HepG2 (cell line): ENCODE measurements around the gene LOXL3. TPM values are rescaled to one million over a fixed set of nuclear protein-coding genes. Genes with fewer than 3 reads are reported as not detected.
A peak's percentile ranks its signal among the peaks of the same experiment; 100 is the strongest.

ENCODE experiments used
- POLR2A ChIP-seq, 2 experiments: IDR thresholded peaks; 2 replicates each; pipeline ENCODE4 v1.6.1; 2011; ENCODE audit warnings: low read depth in 2 of 2, low read length in 2 of 2, mild to moderate bottlenecking in 1 of 2, moderate library complexity in 1 of 2; ENCODE audit not compliant: insufficient read depth in 1 of 2
- RNF219 ChIP-seq: sonication (generic); formaldehyde crosslinking; IDR thresholded peaks from 2 replicates; pipeline ENCODE4 v1.5.0; 2020; ENCODE audit warnings: mild to moderate bottlenecking, missing genetic modification reagents
- ZFAT ChIP-seq: sonication (generic); formaldehyde crosslinking; conservative IDR thresholded peaks from 2 replicates; pipeline ENCODE4 v1.8.1; 2023; ENCODE audit warnings: missing genetic modification reagents, inconsistent platforms
- ZNF136 ChIP-seq: sonication (generic); formaldehyde crosslinking; IDR thresholded peaks from 2 replicates; pipeline ENCODE4 v1.8.1; 2022; ENCODE audit warnings: low read depth, mild to moderate bottlenecking, moderate library complexity, missing genetic modification reagents
- ZNF230 ChIP-seq: sonication (generic); formaldehyde crosslinking; IDR thresholded peaks from 2 replicates; pipeline ENCODE4 v1.4.0; 2020; ENCODE audit warnings: mild to moderate bottlenecking, missing genetic modification reagents
- polyA plus RNA-seq, 8 experiments: library from polyadenylated mRNA; depleted of rRNA in 3 of 8; stranded (reverse) in 7 of 8; unstranded in 1 of 8; fragments of >200 nt; fragmentation: Illumina TruSeq in 4 of 8; extraction: Trizol in 4 of 8; gene quantifications; 2 replicates each; pipeline versions ENCODE4 v1.2.1 to v1.2.3, GENCODE V29; 2011 to 2016; ENCODE audit warnings: low read depth in 4 of 8, missing spikeins in 1 of 8, mixed read lengths in 1 of 8; ENCODE audit not compliant: insufficient read depth in 1 of 8
- total RNA-seq, 5 experiments: library from RNA; depleted of rRNA; stranded (reverse); fragments of >200 nt; fragmentation: Illumina TruSeq; extraction: Trizol; gene quantifications; 2 replicates each; pipeline ENCODE4 v1.2.3, GENCODE V29; 2016; ENCODE audit warnings: low read depth in 1 of 5
- TF ChIP-seq, protein P1 (sequence below): sonication (generic); formaldehyde crosslinking; IDR thresholded peaks from 2 replicates; pipeline ENCODE4 v1.5.0; 2020; ENCODE audit warnings: mild to moderate bottlenecking, missing genetic modification reagents
- TF ChIP-seq, protein P2 (sequence below): sonication (generic); formaldehyde crosslinking; IDR thresholded peaks from 2 replicates; pipeline ENCODE4 v1.9.0; 2022; ENCODE audit warnings: low read depth, missing genetic modification reagents
- TF ChIP-seq, protein P3 (sequence below): sonication (generic); formaldehyde crosslinking; IDR thresholded peaks from 2 replicates; pipeline ENCODE4 v1.4.0; 2020; ENCODE audit warnings: missing genetic modification reagents
- TF ChIP-seq, protein P4 (sequence below): sonication (generic); formaldehyde crosslinking; IDR thresholded peaks from 2 replicates; pipeline ENCODE4 v1.5.0; 2020; ENCODE audit warnings: missing genetic modification reagents
- TF ChIP-seq, protein P5 (sequence below): sonication (generic); formaldehyde crosslinking; IDR thresholded peaks from 2 replicates; pipeline ENCODE4 v1.4.0; 2020; ENCODE audit warnings: missing genetic modification reagents

Gene LOXL3
- total and polyA plus RNA-seq, 2 of the 13 experiments (the other 11 are each of a cell fraction or from before 2014, with no cell fraction given), result 0.55 to 6.5 TPM

DNA sequence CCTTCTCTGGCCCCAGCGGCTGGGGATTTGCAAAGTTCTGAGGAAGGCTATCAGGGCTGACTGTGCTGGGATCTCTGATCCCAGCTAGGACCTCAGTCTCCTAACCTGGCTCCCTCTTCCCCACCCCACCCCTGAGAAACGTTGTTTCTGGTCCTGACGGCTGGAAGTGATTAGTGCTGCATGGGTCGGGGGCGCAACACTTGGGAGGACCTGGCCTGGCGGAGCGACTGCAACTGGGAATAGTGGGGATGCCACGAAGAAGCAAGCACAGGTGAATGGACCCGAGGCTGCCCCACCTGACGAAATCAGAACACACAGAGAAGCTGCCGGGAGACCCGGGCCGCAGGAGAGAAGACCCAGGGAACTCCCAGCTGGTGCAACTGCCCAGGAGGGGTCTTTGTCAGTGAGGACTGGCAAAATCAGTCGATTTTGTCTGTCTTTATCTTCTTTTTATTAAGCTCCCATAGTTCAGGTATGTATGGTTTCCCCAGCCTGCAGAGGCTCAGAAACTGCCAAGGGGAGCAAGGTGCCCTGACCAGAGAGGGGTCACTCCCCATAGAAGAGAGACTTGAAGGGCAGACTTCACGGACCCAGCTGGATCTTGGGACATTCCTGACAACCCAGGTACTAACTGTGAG is 53.7 kb downstream of the LOXL3 start (continued):
- TF ChIP-seq, protein P1, sequence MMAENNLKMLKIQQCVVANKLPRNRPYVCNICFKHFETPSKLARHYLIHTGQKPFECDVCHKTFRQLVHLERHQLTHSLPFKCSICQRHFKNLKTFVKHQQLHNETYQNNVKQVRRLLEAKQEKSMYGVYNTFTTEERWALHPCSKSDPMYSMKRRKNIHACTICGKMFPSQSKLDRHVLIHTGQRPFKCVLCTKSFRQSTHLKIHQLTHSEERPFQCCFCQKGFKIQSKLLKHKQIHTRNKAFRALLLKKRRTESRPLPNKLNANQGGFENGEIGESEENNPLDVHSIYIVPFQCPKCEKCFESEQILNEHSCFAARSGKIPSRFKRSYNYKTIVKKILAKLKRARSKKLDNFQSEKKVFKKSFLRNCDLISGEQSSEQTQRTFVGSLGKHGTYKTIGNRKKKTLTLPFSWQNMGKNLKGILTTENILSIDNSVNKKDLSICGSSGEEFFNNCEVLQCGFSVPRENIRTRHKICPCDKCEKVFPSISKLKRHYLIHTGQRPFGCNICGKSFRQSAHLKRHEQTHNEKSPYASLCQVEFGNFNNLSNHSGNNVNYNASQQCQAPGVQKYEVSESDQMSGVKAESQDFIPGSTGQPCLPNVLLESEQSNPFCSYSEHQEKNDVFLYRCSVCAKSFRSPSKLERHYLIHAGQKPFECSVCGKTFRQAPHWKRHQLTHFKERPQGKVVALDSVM (CRISPR knock-in tag), result no peak
- TF ChIP-seq ZNF230 (CRISPR knock-in tag), result 0 out of 2 replicates have a peak, but pooled peaks have one; percentile 0
- TF ChIP-seq, protein P2, sequence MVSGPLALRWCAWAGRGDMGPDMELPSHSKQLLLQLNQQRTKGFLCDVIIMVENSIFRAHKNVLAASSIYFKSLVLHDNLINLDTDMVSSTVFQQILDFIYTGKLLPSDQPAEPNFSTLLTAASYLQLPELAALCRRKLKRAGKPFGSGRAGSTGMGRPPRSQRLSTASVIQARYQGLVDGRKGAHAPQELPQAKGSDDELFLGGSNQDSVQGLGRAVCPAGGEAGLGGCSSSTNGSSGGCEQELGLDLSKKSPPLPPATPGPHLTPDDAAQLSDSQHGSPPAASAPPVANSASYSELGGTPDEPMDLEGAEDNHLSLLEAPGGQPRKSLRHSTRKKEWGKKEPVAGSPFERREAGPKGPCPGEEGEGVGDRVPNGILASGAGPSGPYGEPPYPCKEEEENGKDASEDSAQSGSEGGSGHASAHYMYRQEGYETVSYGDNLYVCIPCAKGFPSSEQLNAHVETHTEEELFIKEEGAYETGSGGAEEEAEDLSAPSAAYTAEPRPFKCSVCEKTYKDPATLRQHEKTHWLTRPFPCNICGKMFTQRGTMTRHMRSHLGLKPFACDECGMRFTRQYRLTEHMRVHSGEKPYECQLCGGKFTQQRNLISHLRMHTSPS (CRISPR knock-in tag), result no peak
- no peak for TF ChIP-seq ZNF136
- 0 out of 2 replicates have a peak, but pooled peaks have one; percentile 22 for TF ChIP-seq ZFAT (CRISPR knock-in tag)
- TF ChIP-seq, protein P3, sequence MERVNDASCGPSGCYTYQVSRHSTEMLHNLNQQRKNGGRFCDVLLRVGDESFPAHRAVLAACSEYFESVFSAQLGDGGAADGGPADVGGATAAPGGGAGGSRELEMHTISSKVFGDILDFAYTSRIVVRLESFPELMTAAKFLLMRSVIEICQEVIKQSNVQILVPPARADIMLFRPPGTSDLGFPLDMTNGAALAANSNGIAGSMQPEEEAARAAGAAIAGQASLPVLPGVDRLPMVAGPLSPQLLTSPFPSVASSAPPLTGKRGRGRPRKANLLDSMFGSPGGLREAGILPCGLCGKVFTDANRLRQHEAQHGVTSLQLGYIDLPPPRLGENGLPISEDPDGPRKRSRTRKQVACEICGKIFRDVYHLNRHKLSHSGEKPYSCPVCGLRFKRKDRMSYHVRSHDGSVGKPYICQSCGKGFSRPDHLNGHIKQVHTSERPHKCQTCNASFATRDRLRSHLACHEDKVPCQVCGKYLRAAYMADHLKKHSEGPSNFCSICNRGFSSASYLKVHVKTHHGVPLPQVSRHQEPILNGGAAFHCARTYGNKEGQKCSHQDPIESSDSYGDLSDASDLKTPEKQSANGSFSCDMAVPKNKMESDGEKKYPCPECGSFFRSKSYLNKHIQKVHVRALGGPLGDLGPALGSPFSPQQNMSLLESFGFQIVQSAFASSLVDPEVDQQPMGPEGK, result no peak
- peak in 1 of 2 experiments; percentile 40; a peak in 1 of 4 replicates for TF ChIP-seq POLR2A (IDR thresholded peaks at IDR 0.05; ENCODE audit: insufficient read depth in 1 of 2, low read depth in 2 of 2, low read length in 2 of 2)
- TF ChIP-seq, protein P4, sequence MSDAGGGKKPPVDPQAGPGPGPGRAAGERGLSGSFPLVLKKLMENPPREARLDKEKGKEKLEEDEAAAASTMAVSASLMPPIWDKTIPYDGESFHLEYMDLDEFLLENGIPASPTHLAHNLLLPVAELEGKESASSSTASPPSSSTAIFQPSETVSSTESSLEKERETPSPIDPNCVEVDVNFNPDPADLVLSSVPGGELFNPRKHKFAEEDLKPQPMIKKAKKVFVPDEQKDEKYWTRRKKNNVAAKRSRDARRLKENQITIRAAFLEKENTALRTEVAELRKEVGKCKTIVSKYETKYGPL, result no peak
- TF ChIP-seq, protein P5, sequence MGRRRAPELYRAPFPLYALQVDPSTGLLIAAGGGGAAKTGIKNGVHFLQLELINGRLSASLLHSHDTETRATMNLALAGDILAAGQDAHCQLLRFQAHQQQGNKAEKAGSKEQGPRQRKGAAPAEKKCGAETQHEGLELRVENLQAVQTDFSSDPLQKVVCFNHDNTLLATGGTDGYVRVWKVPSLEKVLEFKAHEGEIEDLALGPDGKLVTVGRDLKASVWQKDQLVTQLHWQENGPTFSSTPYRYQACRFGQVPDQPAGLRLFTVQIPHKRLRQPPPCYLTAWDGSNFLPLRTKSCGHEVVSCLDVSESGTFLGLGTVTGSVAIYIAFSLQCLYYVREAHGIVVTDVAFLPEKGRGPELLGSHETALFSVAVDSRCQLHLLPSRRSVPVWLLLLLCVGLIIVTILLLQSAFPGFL (CRISPR knock-in tag), result no peak
- TF ChIP-seq RNF219 (CRISPR knock-in tag), result no peak
- TF ChIP-seq, all 625 proteins: peak for 7
